ENCODE results near the gene DOCK2.
"Not testable (repeated sequence)": the region's sequence is repeated elsewhere in the genome, so short reads cannot be mapped to it uniquely, and the experiment has no call there.

DOCK2 gene

DNA sequence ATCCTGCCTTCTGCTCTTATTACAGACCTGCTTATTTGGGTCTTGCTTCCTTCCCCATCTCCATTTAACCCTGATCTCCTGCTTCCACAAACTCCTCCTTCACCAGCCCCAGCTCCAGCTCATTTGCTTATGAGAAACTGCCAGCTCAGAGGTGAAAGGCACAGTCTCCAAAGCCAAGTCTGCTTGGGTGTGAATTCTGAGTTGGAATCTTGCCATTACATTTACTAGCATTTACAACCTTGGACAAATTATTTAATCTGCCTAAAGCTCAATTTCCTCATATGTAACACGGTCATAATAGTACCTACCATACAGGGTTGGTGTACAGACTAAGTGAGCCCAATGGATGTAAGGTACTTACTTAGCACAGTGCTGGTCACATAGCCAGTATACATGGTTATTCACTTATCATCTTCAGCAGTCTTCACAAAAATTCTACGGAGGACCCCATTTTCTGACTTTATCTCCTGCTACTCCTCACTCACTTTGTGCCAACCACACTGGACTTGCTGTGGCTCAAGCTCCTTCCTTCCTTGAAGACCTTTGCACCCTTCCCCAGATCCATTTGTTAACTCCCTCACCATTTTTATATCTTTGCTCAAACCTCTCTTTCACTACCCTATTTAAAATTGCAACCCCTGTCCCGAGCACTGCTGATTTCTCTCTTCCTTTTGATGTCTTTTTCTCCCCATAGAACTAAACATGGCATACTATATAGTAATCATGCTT, 86.2 kb downstream of the DOCK2 start:
- no peak for DNase-seq

GRCh38 chr5:169724303-169725087, 87.4 kb downstream of the DOCK2 start:
- no peak for DNase-seq

DNA sequence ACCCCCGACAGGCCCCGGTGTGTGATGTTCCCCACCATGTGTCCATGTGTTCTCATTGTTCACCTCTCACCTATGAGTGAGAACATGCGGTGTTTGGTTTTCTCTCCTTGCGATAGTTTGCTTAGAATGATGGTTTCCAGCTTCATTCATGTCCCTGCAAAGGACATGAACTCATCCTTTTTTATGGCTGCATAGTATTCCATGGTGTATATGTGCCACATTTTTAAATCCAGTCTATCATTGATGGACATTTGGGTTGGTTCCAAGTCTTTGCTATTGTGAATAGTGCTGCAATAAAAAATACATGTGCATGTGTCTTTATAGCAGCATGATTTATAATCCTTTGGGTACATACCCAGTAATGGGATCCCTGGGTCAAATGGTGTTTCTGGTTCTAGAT, 88.6 kb downstream of the DOCK2 start:
- DNase-seq, result not testable (repeated sequence)

DNA sequence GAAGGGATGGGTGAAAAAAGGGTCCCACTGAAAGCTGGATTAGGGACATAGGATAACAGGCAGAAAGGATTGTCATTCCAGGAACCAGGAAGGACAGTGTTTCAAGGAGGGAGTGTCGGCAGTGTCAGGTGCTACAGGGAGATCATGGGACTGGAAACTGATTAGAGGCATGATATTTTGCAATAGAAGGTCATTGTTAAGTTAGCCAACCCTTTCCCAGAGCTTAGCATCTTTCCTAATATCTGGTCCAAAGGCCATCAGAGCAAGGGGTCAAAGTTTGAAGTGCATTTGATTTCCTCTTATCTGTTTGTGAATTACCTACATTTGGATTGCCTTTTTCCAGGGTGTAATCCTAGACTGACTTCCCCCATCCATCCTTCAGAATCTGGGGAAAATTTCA, 91.3 kb downstream of the DOCK2 start:
- no peak for DNase-seq

GRCh38 chr5:169731221-169731620, 94.1 kb downstream of the DOCK2 start:
- no peak for DNase-seq

GRCh38 chr5:169732841-169733240, 95.8 kb downstream of the DOCK2 start:
- no peak for DNase-seq

- DNase-seq, result no peak
Measured at GRCh38 chr5:169735913-169736312, 98.8 kb downstream of the DOCK2 start.

DNA sequence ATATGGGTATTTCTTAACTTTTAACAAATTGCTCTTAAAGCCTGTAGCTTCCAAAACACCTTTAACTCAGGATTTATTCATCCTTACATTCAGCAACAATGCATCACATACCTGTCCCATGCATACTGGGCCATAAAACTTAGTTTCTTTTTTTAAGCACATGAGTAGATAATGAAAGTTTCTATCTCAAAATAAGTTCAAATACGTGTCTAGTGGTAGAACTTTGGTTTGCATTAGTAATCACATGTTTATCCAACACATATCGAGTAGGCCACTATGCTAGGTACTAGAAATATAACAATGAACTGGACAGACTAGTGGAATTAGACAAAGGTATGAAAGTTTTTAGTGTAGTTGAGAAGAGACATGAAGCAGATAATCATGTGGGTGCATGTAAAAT, 99.6 kb downstream of the DOCK2 start:
- no peak for DNase-seq

- DNase-seq, result no peak
Measured at GRCh38 chr5:169740435-169740834, 103.4 kb downstream of the DOCK2 start.

- DNase-seq, result peak; percentile 55
Measured at GRCh38 chr5:169742771-169743296, 105.8 kb downstream of the DOCK2 start.

DNA sequence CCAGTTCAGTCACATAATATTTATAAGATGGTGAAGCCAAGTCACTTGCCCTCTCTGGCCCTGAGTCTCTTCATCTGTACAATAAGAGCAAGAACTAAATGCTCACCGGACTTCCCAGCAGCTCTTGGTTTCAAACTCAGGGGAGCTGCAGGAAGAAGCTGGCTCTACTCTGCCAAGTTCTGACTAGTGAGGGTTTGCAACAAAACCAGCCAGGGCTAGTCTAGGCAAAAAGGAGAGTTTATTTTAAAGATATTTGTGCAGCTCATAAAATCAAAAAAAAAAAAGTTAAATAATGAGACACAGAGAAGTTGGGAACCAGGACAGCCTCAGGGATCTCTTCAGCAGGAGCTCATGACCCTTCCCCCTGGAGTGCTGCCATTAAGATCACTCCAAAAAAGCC, 107.3 kb downstream of the DOCK2 start:
- DNase-seq, result no peak

- no peak for DNase-seq
Measured at GRCh38 chr5:169745441-169746146, 108.5 kb downstream of the DOCK2 start.

- DNase-seq, result no peak
Measured at GRCh38 chr5:169746147-169746694, 109.1 kb downstream of the DOCK2 start.

DNA sequence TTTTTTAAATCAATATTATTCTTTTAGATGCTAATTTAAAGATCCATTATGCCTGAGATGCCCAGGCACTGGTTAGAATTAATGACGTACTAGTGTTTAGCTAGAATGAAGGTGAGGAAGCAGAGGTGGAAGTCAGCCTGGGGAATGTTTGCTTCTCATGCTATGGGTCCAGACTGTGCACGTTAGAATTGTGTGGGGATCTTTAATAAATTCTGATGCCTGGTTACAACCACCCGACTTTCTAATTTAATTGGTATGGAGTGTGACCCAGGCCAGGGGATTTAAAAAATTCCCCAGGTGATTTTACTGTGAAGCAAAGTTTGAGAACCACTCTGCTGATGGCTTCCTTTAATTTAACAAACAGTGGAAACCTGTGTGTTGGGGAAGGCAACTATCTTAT, 111.1 kb downstream of the DOCK2 start:
- no peak for DNase-seq

GRCh38 chr5:169749295-169749694, 112.2 kb downstream of the DOCK2 start:
- DNase-seq, result no peak

- DNase-seq, result no peak
Measured at GRCh38 chr5:169751490-169751889, 114.4 kb downstream of the DOCK2 start.

GRCh38 chr5:169752566-169752965, 115.5 kb downstream of the DOCK2 start:
- DNase-seq, result not testable (repeated sequence)

- DNase-seq, result no peak
Measured at GRCh38 chr5:169753795-169754194, 116.7 kb downstream of the DOCK2 start.

DNA sequence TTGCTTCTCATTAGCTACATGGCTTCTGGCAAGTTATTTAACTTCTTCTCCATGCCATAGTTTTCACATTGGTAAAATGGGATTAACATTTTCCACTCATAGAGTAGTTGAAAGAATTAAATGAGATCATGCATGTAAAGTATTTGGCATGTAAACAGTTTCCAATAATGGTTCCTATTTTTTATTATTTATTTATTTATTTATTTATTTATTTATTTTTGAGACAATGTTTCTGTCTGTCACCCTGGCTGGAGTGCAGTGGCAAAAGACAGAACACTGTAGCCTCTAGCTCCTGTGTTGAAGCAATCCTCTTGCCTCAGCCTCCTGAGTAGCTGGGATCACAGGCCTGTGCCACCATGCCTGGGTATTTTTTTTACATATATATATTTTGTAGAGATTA, 117.7 kb downstream of the DOCK2 start:
- no peak for DNase-seq

DNA sequence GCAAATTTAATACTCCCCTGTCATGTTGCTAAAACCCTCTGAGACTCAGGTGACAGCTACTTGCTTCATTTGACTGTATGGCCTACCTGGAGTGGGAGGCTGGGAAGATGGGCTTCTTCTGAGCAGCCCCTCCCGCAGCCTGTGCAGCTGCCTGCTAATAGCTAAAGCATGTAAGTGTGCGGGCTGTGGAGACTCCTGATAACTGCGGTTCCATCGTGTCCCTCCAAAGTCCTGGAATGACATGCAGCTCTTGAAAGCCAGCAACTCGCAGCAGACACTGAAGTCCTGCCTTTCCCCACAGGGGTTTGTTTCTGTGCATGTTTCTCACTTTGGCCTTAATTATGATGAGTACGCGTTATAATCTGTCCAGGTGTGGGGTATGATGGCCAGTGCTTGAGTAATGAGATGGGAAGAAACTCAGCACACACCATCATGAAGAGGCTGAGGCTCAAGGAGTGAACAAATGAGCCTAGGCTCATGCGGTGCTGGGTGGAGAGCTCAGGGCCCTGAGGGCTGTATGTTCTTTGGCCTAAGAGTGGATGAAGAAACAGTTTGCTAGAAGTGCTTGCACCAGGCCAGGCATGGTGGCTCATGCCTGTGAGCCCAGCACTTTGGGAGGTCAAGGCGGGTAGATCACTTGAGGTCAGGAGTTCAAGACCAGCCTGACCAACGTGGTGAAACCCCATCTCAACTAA, 119.1 kb downstream of the DOCK2 start:
- DNase-seq, result no peak

DNA sequence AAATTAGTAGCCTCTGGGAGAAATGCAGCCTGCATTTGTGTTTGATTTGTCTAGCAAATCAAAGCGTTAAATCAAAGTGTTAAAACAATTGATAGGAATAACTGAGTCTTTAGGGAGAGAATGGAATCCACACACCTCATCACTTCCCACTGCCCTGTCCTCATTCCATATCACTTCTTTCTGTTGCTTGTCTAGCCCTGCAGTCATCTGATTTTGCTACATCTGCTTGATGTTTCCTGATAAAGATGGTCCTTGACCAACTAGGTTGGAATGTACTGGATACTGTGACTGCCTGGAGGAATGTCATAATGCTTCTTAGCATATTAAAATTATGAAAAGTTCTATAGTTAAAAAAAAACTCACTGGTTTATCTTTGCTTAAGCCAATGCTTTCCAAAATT, 119.9 kb downstream of the DOCK2 start:
- DNase-seq, result no peak

GRCh38 chr5:169758886-169759285, 121.8 kb downstream of the DOCK2 start:
- DNase-seq, result no peak

- DNase-seq, result no peak
Measured at GRCh38 chr5:169760229-169760628, 123.2 kb downstream of the DOCK2 start.

Data from NCI-H2171 (cell line).